CD4-positive, alpha-beta T cell treated with Interferon gamma for 1 hour (primary cell): ENCODE measurements around the gene FIBCD1.

Source experiments
- DNase-seq: peaks from one replicate; pipeline ENCODE4 v3.0.0-alpha.2; 2020

The FIBCD1 gene

GRCh38 chr9:130893341-130894101 lies 45.5 kb downstream of the FIBCD1 start:
- peak; percentile 53 for DNase-seq

GRCh38 chr9:130892477-130893304 lies 46.4 kb downstream of the FIBCD1 start:
- no peak for DNase-seq

DNA sequence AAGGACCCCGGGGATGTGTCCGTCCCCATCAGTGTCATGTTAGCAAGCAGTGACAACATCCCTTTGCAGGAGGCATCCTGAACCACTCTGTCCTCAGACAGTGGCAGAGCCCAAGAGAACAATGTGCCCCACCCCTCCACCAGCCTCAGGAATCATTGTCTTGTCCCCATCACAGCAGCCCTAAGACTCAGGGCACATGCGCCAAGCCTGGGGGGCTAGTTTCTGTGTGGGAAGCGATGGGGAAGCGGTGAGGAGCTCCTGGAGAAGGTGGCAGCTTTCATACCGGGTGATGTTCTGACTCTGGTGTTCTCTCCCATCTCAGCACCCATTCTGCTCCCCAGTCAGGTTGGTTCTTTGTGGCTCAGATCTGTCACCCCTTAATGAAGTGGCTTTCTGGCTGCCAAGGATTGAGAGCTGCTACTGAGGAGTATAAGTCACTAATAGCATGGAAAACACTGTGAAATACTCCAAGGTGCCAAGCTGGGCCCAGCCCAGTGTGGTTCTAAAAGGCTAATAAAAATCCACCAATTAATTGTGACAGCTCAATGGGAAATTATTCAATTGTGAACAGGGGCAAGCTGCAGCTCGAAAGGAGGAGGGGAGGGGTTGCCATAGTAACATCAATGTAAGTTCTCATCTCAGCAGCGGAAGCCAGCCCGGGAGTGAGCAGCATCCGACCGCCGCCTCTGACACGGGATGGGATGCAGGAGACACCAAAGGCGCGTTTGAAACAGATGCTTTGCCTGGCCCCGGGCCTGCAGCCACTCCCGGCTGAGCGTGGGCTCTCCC lies 47.2 kb downstream of the FIBCD1 start:
- no peak for DNase-seq

DNA sequence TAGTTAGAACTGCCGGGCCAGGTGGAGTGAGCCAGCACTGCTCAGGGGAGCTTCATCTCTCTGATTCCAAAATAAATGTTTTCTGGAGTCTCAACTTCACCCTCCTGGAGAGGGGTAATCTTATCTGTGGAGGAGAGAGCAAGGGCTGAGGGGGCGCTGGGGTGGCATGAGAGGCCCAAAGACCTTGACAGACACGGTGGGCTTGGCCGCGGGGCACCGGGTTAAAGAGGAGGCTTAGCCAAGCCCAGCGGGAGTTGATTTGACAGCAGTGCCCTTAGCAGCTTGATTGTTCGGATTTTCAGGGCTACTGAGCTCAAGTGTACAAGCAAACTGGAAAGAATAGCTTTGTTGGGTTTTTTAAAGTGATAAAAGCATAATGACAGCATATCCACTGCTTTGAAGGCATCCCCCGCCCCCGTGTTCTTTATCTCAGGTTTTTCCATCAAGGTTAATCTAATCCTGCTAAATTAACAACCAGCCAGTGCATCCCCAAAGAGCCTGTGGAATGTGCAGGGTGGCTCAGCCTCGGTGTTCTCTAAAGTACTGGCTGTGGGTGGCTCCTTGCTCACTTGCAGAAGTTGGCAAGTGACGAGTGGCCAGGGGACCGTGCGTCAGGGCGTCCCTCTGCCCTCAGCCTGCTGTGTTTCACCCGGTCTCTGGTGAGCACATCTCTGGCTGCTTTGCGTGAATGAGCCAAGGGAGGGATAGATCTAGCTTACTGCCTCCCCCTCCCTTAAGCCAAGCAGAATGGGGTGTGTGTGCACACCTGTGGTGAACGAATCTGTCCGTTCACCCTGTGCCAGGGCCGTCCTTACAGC lies 48.0 kb downstream of the FIBCD1 start:
- no peak for DNase-seq

GRCh38 chr9:130890124-130890523 lies 48.9 kb downstream of the FIBCD1 start:
- no peak for DNase-seq

GRCh38 chr9:130888146-130888885 lies 50.7 kb downstream of the FIBCD1 start:
- DNase-seq: no peak

DNA sequence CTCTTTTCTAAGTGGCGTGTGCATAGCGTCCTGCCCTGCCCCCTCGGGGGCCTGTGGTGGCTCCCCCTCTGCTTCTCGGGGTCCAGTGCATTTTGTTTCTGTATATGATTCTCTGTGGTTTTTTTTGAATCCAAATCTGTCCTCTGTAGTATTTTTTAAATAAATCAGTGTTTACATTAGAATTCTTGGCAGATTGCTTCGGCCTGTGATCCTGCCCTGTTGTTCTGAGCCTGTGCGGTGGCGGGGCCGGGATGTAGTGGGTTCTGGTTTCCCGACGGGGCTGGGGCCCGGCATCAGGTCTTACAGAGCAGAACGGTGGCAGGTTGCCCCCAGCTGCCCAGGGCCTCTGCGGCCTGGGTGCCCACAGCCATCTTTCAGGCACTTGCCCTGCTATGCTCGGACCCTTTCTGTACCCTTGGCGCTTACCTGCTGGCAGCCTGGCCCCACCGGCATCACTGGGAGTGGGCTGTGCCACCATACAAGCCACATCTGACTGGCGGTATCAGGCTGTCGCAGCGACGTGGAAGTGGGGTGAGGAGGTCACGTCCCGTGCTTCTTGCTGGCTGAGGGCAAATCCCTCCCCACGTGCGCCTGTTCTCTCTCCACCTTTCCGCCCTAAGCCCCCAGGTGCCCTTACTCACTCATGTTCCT lies 51.4 kb downstream of the FIBCD1 start:
- no peak for DNase-seq

- no peak for DNase-seq
Observed at GRCh38 chr9:130886981-130887380, 52.1 kb downstream of the FIBCD1 start.

DNA sequence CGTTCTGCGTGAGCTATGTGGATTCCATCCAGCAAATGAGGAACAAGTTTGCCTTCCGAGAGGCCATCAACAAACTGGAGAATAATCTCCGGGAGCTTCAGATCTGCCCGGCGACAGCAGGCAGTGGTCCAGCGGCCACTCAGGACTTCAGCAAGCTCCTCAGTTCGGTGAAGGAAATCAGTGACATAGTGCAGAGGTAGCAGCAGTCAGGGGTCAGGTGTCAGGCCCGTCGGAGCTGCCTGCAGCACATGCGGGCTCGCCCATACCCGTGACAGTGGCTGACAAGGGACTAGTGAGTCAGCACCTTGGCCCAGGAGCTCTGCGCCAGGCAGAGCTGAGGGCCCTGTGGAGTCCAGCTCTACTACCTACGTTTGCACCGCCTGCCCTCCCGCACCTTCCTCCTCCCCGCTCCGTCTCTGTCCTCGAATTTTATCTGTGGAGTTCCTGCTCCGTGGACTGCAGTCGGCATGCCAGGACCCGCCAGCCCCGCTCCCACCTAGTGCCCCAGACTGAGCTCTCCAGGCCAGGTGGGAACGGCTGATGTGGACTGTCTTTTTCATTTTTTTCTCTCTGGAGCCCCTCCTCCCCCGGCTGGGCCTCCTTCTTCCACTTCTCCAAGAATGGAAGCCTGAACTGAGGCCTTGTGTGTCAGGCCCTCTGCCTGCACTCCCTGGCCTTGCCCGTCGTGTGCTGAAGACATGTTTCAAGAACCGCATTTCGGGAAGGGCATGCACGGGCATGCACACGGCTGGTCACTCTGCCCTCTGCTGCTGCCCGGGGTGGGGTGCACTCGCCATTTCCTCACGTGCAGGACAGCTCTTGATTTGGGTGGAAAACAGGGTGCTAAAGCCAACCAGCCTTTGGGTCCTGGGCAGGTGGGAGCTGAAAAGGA lies 53.3 kb downstream of the FIBCD1 start:
- DNase-seq: no peak

GRCh38 chr9:130884542-130885483 lies 54.2 kb downstream of the FIBCD1 start:
- no peak for DNase-seq

- no peak for DNase-seq
Observed at GRCh38 chr9:130884111-130884531, 54.9 kb downstream of the FIBCD1 start.

DNA sequence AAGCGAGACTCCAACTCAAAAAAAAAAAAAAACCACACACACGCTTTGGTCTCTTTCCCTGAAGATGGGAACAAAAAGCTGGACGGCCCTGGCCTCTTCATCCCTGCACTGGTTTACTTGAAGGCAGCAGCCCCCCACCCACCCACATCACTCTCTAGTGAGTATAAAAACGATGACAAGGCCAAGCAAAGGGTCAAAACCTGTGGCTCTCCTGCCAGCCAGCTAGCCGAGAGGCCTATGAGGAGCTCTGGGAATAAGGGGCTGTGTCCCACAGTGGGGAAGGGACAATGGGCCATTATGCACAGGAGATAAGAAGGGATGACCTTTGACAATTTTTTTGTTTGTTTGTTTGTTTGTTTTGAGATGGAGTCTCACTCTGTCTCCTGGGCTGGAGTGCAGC lies 55.6 kb downstream of the FIBCD1 start:
- DNase-seq: no peak

GRCh38 chr9:130882696-130883225 lies 56.3 kb downstream of the FIBCD1 start:
- DNase-seq: no peak

DNA sequence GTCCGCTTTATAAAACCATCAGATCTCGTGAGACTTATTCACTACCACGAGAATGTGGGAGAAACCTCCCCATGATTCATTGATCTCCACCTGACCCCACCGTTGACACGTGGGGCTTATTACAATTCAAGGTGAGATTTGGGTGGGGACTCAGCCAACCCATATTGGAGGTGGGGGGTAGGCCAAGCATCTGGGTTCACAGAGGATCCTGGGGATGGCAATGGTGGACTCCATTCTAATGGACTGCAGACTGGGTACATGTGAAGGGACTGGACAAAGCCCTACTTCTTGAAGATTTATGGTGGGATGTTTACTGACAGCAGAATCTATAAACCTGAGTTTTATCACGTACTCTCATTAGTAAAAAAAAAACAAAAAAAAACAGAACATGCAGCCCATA lies 57.5 kb downstream of the FIBCD1 start:
- no peak for DNase-seq

GRCh38 chr9:130880599-130881220 lies 58.3 kb downstream of the FIBCD1 start:
- no peak for DNase-seq

DNA sequence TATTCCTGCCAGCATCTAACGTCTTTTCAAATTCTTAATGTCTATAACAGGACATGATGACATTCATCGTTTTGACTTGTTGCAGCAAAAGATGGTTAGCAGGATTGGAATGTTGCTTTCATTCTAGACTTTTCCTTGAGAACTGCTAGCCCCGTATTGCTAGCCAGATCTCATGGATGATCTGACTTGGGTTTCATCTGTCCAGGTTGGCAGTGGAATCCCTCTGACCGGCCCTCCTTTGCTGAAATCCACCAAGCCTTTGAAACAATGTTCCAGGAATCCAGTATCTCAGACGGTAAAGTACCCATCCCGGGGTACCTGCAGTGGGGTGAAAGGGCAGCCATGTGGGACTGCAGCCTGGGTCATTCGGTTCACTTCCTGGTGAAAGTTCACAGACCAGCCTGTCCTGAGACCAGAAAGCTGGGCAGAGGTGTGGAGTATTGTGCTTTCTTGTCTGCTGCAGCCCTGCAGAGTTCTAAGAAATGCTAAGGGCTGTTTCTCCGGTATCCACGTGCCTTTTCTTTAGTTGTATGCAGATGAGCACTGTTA lies 59.1 kb downstream of the FIBCD1 start:
- no peak for DNase-seq

GRCh38 chr9:130878295-130878694 lies 60.8 kb downstream of the FIBCD1 start:
- no peak for DNase-seq

DNA sequence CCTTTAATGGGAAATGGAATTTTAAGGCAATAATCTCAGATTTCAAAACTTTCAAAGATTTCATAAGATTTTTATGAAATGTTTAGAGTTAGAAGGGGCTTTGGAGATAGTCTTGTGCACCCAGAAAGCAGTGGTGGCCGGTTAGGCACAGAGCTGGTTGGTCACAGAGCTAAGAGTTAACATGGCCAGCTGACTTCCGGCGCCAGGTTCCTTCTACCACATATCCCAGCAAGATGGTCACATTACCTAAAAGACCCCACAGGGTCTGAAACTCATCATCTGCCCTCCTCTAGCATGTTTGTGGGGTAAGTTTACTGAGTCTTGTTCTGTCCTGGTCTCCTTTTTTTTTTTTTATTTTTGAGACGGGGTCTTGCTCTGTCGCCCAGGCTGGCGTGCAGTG lies 61.7 kb downstream of the FIBCD1 start:
- DNase-seq: no peak
